NOMO-1 treated with DMSO at 0.1 percent for 48 hours (cell line): Measurements from ENCODE around the gene MGAT4A.
"Not testable (repeated sequence)": the region's sequence is repeated elsewhere in the genome, so short reads cannot be mapped to it uniquely, and the experiment has no call there.

ENCODE experiments used
- DNase-seq: peaks from one replicate; lab custom pipeline; 2025; ENCODE audit not compliant: unreplicated experiment; lab: John Stamatoyannopoulos, UW

The MGAT4A gene

GRCh38 chr2:98759827-98760625 lies 29.1 kb upstream of the MGAT4A start:
- DNase-seq: peak; percentile 23

GRCh38 chr2:98759338-98759737 lies 28.4 kb upstream of the MGAT4A start:
- DNase-seq: peak; percentile 37

- peak; percentile 96 for DNase-seq
These were observed 27.0 kb upstream of the MGAT4A start for GRCh38 chr2:98757904-98758421.

- DNase-seq: no peak
These were observed 22.9 kb upstream of the MGAT4A start for GRCh38 chr2:98753801-98754200.

- not testable (repeated sequence) for DNase-seq
These were observed 21.8 kb upstream of the MGAT4A start for GRCh38 chr2:98752711-98753110.

- no peak for DNase-seq
These were observed 20.8 kb upstream of the MGAT4A start for GRCh38 chr2:98751748-98752147.

GRCh38 chr2:98750593-98751282 lies 19.8 kb upstream of the MGAT4A start:
- no peak for DNase-seq

GRCh38 chr2:98749066-98749450 lies 18.1 kb upstream of the MGAT4A start:
- DNase-seq: peak; percentile 84

- DNase-seq: no peak
These were observed 17.5 kb upstream of the MGAT4A start for GRCh38 chr2:98748292-98749065.

GRCh38 chr2:98747888-98748287 lies 17.0 kb upstream of the MGAT4A start:
- no peak for DNase-seq

- no peak for DNase-seq
These were observed 15.5 kb upstream of the MGAT4A start for GRCh38 chr2:98746426-98746825.

GRCh38 chr2:98744595-98744994 lies 13.7 kb upstream of the MGAT4A start:
- no peak for DNase-seq

- DNase-seq: no peak
These were observed 12.9 kb upstream of the MGAT4A start for GRCh38 chr2:98743835-98744234.

GRCh38 chr2:98739020-98739419 lies 8.1 kb upstream of the MGAT4A start:
- no peak for DNase-seq

- DNase-seq: no peak
These were observed 7.4 kb upstream of the MGAT4A start for GRCh38 chr2:98738304-98738703.

- no peak for DNase-seq
These were observed 6.9 kb upstream of the MGAT4A start for GRCh38 chr2:98737848-98738247.

- no peak for DNase-seq
These were observed 5.5 kb upstream of the MGAT4A start for GRCh38 chr2:98736464-98736889.

GRCh38 chr2:98734823-98735260 lies 3.9 kb upstream of the MGAT4A start:
- no peak for DNase-seq

GRCh38 chr2:98734162-98734561 lies 3.2 kb upstream of the MGAT4A start:
- DNase-seq: no peak

GRCh38 chr2:98732430-98733051 lies 1.6 kb upstream of the MGAT4A start:
- DNase-seq: no peak

- no peak for DNase-seq
These were observed 990 bp upstream of the MGAT4A start for GRCh38 chr2:98731894-98732349.
